IPS-NIHi11 (cell line): ENCODE measurements around the gene STX16.

ENCODE experiments used
- DNase-seq: peaks from one replicate; pipeline ENCODE4 v3.0.0; 2012; ENCODE audit warnings: mixed read lengths, low spot score

The STX16 gene

DNA sequence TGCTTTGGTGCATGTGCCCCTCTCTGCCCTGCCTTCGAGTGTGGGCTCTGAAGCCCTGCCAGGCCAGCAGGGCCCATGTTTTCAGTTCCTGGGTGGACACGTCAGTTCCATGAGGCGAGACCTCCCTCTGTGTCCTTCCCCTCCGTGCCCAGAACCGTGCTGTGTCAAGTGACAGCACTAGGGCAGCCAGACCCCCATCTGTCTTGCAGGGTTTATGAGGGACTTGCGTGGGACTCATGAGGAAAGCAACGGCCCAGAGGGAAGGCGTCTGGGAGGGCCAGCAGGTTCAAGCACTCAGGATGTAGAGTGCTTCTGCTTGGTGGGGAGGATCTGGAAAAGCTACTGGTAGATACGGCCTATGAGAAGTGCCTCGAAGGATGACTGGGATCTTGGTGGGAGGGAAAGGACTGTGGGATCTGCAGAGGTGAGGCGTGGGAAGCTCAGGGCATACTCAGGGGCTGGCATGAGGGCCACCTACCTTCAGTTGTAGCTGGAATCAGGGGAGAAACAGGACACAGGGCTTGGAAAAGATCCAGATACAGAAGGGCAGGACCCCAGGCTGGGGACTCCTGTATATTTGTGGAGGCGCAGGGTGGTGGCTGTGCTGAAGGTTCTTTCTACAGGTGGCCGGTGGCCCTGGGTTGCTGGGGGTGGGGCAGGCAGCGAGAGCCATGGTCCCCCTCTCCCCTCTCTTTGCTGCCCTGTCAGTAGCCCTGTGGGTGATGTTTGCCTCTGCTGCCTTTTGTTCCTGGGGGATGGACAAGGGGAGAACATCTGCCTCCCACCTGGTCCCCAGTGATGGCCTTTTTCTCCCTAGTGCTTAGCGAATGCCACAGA is 47.0 kb downstream of the STX16 start:
- DNase-seq = no peak

- DNase-seq = no peak
Observed at GRCh38 chr20:58698741-58699622, 47.9 kb downstream of the STX16 start.

DNA sequence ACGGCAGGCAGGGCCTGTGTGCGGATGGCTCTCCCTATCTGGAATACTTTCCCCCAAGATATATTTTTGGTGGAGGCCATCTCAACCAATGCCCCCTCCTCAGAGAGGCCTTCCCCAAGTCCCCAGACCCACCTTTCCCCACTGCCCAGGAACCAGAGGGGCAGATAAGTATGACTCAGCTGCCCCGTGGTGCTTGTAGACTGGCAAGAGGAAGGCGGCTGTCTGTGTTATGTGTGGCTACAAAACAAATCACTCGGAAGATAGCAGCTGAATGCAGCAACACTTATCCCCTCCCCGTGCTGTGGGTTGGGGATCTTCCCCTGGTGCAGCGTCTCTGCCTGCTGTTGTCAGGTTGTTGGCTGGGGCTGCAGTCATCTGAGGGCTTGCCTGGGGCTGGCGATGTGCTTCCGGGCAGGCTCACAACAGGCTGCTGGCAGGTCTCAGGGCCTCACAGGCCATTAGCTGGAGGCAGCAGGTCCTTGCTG is 48.6 kb downstream of the STX16 start:
- no peak for DNase-seq

DNA sequence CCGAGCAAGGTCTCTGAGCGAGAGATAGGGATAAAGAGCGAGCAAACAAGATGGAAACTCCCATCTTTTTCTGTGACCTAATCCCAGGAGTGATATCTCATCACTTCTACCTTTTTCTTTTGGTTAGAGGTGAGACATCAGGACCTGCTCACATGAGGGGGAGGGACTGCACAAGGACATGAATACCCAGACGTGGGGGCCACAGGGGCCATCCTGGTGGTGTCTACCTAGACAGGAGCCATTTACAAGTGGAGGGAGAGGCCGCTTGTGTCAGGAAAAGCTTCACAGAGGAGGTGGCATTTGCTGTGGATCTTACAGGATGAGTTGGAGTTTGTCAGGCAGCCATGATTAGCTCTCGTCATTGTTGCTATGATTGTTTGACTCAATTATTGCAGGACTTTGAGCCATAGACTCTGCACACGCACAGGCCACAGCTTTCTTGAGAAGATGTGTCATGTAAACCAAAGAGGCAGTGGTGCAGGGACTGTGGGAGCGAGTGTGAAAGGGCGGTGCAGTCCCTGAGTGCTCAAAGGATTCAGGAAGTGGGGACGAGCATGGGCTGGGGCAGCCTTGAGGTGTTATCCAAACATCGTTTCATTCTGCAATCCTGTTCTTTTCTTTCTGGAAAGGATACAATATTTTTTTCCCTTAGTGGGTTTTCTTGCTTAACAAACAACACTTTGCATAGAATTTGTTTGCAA is 49.2 kb downstream of the STX16 start:
- DNase-seq = no peak

DNA sequence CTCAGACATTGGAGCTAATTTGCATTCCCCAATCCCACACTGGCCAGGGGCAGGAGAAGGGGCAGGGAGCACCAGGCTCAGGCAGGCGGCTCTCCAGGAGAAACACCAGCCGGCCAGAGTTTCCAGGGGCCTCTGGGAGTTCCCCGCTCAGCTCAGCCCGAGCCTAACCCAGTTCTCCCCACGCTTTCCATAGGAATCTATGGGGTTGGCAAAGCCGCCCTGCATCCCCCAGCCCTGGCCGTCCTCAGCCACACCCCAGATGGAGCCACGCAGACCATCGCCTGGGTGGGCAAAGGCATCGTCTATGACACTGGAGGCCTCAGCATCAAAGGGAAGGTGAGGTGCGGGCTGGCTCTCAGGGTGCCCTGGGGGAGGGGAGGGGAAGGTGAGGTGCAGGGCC is 49.7 kb downstream of the STX16 start:
- DNase-seq = no peak

DNA sequence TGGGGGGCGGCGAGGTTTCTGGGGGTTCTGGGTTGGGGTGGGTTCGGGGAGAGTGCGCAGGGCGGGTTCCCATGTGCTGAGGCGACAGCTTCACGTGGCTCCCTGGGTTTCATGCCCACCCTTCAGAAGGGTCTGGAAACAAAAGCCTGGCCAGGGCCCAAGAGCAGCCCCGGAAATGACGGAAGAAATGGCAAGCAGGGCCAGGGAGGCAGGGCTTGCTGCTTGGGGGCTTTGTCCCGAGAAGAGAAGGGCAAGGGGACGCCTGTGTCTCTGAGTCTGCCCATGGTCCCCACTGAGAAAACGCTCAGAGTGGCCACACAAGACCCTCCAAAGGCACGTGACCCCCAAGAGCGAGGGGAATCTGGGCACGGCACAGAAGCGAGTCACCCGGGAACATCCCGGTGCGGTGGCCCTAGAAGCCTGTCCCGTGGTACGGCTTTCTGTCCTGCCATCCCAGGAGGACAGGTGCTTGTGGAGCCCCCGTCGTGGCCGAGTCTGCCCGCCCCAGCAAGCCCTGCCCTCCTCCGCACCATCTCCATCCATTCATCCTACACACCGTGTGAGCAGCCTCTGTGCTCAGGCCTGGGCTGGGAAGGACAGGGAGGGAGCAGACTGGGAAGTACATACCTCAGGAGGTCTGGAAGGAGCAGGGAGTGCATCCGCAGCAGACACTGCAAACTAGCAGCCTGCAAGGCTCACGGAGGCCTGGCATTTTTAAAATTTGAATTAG is 50.5 kb downstream of the STX16 start:
- no peak for DNase-seq

GRCh38 chr20:58702161-58702510 is 51.1 kb downstream of the STX16 start:
- DNase-seq = no peak

DNA sequence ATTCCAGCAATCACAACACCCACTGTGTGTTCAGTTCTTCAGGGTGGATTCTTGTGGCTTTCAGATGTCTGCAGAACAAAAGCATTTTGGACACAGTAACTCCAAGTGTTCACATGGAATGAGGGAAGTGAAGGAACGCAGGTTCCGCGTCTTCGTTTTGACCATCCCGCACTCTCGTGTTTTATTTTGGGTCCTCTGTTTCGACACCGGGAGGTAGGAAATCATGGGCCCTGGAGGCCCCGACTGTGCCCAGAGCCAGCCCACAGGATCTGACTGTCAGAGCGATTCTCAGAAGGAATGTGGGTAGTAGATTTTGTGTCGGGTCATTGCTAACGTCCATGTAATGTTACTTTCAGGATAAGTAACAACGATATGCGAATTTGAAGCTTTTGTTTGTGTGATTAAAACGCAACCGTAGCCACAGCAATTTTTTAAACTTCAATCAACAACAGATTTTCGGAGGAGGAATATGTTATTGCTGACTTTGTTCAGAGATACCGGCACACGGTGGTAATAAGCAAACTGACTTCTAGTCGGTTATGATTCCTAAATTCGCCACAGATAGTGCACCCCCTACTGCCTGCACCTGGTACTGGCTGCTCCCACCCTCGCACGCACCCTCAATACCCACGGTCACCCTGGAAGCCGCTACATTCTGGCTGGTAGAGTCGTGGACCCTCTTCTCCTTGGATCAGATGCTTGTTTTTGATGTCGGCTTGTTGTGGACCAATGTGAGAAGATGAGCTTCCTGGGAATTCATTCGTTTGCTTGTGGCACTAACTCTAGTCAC is 52.0 kb downstream of the STX16 start:
- DNase-seq = no peak

DNA sequence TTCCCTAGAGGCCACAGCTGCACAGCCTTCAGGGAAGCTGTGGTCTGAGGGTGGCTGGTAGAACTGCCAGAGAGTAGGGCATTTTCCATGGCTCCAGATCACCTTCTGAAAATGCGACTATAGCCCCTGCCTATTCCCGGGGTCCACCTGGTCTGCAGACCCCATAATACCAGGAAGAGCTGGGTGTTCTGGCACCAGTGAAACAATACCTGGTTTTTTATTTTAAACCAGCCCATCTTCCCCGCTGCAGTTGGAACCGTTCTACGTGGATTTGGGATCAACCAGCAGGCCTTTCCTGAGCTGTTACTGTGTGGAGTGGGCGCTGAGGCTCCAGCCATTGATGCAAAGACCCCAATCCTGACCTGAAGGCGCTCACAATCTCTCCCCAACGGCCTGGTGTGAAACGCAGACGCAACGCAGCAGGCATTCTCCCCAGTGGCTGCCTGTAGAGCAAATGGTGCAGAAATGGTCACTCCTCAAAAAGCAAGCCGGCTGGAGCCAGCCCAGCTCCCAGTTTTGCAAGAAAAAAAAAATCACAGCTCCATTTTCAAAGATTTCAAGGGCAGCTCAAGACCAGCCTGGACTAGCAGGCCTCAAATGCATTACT is 52.8 kb downstream of the STX16 start:
- DNase-seq = no peak

DNA sequence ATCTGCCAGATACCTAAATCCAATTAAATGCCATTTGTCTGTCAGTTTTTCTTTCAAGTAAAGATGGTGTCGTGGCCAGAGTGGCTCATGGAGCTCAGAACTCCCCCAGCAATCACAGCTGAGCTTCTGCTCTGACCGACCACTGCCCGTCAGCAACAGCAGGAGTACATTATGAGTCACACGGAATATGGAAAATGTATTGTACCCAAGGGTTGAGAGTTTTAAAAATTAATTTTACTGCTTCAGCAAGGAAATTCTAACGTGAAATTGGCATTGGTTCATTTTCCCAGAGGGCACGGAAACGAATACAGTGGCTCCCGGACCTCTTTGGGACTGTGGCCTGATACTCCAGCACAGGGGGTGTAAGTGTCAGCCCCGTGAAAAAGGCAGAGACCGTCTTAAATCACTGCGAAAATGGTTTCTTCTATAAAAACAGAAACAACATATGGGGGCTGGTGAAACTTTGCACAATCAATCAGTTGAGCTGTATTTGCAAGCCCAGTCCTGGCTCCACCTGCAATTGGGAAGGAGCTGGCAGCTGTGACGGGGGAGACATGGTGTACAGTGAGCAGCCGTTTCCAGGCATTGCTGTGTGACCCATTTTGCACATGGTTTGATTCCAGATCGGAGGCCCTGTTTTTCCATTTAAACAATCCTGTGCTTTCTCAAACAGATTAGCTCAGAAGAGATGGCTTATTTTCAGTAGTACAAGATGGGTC is 54.3 kb downstream of the STX16 start:
- DNase-seq = no peak

DNA sequence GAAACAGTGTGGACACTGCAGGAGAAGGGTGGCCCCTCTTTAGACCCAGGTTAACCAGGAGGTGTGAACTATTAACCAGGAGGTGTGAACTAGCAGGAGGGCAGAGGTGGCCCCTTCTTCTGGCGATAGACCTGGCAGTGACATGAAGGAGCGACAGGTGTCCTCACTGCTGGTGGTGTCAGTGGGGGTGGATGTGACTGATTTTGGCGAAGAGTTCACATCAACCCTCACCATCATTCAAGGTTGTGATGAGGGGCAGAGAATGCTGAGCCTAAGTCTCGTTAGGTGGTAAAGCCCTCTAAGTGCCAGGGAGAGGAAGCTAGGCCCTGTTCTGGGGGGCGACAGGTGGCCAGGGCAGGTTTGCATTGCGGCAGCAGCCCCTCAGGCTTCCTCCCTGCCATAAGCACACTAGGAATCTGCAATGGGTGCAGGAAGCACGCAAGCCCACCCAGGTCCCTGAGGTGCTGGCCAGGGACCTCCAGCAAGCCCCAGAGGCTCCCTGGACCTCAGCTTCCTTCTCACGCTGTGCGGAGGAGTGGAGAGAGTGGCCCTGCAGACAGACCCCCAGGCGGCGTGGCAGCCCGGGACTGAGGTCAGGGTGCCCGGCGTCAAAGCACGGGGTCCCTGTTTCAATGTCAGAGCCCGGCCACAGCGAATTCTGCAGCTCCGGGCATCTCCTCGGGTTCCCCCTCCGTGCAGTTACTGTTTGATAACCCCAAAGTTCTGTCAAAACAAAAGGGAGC is 55.2 kb downstream of the STX16 start:
- no peak for DNase-seq

GRCh38 chr20:58706975-58707681 is 56.0 kb downstream of the STX16 start:
- DNase-seq = no peak

DNA sequence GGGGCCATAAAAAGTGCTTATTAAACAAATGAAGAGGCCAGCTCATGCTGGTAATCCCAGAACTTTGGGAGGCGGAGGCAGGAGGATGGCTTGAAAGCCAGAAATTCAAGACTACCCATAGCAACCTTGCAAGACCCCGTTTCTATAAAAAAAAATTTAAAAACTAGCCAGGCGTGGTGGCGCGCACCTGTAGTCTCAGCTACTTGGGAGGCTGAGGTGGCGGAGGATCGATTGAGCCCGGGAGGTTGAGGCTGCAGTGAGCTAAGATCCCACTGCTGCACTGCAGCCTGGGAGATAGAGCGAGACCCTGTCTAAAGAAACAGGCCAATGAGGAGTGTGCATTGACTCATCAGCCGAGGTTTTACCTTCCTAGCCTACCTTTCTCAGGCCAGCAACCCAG is 56.7 kb downstream of the STX16 start:
- DNase-seq = no peak

DNA sequence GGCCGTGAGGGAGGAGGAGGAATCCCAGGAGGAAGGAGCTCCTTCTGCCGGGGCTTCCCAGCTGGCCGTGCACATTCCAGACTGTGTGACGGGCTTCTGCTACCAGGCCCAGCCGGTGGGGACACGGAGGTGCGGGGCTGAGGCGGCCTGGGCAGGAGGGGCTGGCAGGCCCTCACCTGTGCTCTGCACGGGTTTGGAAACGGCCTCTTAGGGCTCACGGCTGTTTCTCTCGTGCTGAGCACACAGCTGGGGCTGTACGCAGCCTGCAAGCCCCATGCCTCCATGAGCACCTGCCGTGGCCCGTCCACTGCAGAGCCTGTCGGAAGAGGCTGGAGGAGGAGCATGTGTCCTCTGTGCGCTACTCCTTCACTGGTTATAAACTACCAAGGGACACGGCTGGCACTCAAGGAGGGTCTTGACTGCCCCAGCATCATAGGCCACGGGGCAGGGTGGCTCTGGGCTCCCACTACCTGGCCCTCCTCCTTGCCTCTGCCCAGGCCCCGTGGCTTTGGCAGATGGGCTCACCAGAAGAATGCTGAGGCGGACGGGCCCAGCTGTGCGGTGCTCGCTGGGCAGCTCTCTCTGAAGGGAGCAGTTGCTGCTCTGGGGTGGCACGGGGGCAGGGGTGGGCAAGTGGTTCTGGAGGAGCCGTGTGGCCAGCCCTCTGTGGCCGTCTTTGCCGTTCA is 57.3 kb downstream of the STX16 start:
- DNase-seq = no peak

- no peak for DNase-seq
Observed at GRCh38 chr20:58709013-58709702, 58.1 kb downstream of the STX16 start.

DNA sequence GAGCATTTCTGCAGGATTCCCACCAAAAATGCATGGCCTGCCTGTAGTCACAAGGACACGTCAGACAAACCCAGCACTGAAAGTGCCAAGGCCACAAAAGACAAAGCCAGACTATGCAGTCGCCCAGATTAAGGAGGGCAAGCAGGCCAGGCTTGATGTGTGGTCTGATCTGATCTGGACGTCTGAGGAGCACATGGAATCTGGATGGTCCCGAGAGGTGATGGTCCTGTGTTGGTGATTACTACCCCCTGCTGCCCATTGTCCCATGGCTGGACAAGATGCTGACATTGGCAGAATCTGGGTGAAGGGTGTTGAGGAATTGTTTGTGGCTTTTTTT is 58.6 kb downstream of the STX16 start:
- no peak for DNase-seq

- DNase-seq = no peak
Observed at GRCh38 chr20:58710481-58711265, 59.6 kb downstream of the STX16 start.
